CD4-positive, alpha-beta T cell treated with Interleukin-6 at 100 ng/mL for 8 hours (primary cell): ENCODE results near the gene TMEM87B.
"Not testable (repeated sequence)": the region's sequence is repeated elsewhere in the genome, so short reads cannot be mapped to it uniquely, and the experiment has no call there.

Source experiments
- DNase-seq: peaks from one replicate; pipeline ENCODE4 v3.0.0-alpha.2; 2020; ENCODE audit warnings: mixed read lengths, low spot score

The TMEM87B gene

GRCh38 chr2:112073875-112074274 lies 18.8 kb downstream of the TMEM87B start:
- no peak for DNase-seq

GRCh38 chr2:112074506-112074905 lies 19.4 kb downstream of the TMEM87B start:
- DNase-seq, result no peak

- DNase-seq, result no peak
Observed at GRCh38 chr2:112075490-112076260, 20.6 kb downstream of the TMEM87B start.

- no peak for DNase-seq
Observed at GRCh38 chr2:112077814-112078213, 22.7 kb downstream of the TMEM87B start.

GRCh38 chr2:112081262-112081661 lies 26.2 kb downstream of the TMEM87B start:
- no peak for DNase-seq

GRCh38 chr2:112084689-112085374 lies 29.8 kb downstream of the TMEM87B start:
- DNase-seq, result no peak

- DNase-seq, result no peak
Observed at GRCh38 chr2:112085375-112085730, 30.3 kb downstream of the TMEM87B start.

- DNase-seq, result no peak
Observed at GRCh38 chr2:112085916-112086669, 31.0 kb downstream of the TMEM87B start.

GRCh38 chr2:112087346-112088020 lies 32.4 kb downstream of the TMEM87B start:
- DNase-seq, result no peak

- no peak for DNase-seq
Observed at GRCh38 chr2:112089375-112089774, 34.3 kb downstream of the TMEM87B start.

GRCh38 chr2:112092286-112093041 lies 37.4 kb downstream of the TMEM87B start:
- DNase-seq, result no peak

GRCh38 chr2:112093216-112093615 lies 38.1 kb downstream of the TMEM87B start:
- DNase-seq, result no peak

GRCh38 chr2:112095681-112096080 lies 40.6 kb downstream of the TMEM87B start:
- DNase-seq, result no peak

GRCh38 chr2:112096098-112096497 lies 41.0 kb downstream of the TMEM87B start:
- no peak for DNase-seq

- no peak for DNase-seq
Observed at GRCh38 chr2:112108178-112108832, 53.2 kb downstream of the TMEM87B start.

- no peak for DNase-seq
Observed at GRCh38 chr2:112109278-112109677, 54.2 kb downstream of the TMEM87B start.

GRCh38 chr2:112110966-112111365 lies 55.9 kb downstream of the TMEM87B start:
- no peak for DNase-seq

- not testable (repeated sequence) for DNase-seq
Observed at GRCh38 chr2:112113354-112113753, 58.3 kb downstream of the TMEM87B start.

- no peak for DNase-seq
Observed at GRCh38 chr2:112118148-112118547, 63.1 kb downstream of the TMEM87B start.

GRCh38 chr2:112121682-112122254 lies 66.7 kb downstream of the TMEM87B start:
- DNase-seq, result peak; percentile 51

- DNase-seq, result no peak
Observed at GRCh38 chr2:112129060-112129459, 74.0 kb downstream of the TMEM87B start.
